Measurements from ENCODE around the gene SEMA6B.
A peak's percentile ranks its signal among the peaks of the same experiment; 100 is the strongest.
"Not testable (repeated sequence)": the region's sequence is repeated elsewhere in the genome, so short reads cannot be mapped to it uniquely, and the experiment has no call there.

Gene SEMA6B

GRCh38 chr19:4559569-4559968 is at the start of gene SEMA6B:
Gene SEMA6B (minus strand): TSS chr19:4559684. CDS start chr19:4558457, 1,227 bp downstream.
- DNase-seq (ENCODE audit: low spot score): no peak

GRCh38 chr19:4606921-4607678 is 47.6 kb upstream of the SEMA6B start:
- no peak for DNase-seq (ENCODE audit: low spot score)

GRCh38 chr19:4606181-4606580 is 46.7 kb upstream of the SEMA6B start:
- no peak for DNase-seq (ENCODE audit: low spot score)

- DNase-seq (ENCODE audit: low spot score): no peak
These were observed 45.4 kb upstream of the SEMA6B start for GRCh38 chr19:4604912-4605311.

DNA sequence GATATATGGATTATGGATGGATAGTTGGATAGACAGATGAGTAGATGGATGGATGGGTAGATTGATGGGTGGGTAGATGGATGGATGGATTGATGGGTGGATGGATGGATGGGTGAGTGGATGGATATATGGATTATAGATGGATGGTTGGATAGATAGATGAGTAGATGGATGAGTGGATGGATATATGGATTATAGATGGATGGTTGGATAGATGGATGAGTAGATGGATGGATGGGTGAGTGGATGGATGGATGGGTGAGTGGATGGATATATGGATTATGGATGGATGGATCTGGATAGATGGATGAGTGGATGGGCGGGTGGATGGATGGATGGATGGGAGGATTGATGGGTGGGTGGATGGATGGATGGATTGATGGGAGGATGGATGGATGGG is 43.4 kb upstream of the SEMA6B start:
- no peak for DNase-seq (ENCODE audit: low spot score)

GRCh38 chr19:4602173-4602788 is 42.8 kb upstream of the SEMA6B start:
- no peak for DNase-seq (ENCODE audit: low spot score)

DNA sequence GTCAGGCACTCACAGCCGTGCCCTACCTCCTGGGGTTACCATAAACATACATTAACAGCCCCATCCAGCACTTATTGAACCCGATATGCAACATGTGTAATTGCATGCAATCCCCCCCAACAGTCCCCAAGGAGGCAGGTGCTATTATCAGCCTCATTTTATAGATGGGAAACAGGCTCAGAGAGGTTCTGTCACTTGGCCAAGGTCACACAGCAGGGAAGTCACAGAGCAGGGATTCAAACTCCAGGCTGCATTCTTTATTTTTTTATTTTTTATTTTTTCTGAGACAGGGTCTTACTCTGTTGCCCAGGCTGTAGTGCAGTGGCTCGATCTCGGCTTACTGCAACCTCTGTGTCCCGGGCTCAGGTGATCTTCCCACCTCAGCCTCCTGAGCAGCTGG is 41.4 kb upstream of the SEMA6B start:
- DNase-seq (ENCODE audit: low spot score): no peak

- DNase-seq (ENCODE audit: low spot score): no peak
These were observed 40.6 kb upstream of the SEMA6B start for GRCh38 chr19:4600082-4600481.

DNA sequence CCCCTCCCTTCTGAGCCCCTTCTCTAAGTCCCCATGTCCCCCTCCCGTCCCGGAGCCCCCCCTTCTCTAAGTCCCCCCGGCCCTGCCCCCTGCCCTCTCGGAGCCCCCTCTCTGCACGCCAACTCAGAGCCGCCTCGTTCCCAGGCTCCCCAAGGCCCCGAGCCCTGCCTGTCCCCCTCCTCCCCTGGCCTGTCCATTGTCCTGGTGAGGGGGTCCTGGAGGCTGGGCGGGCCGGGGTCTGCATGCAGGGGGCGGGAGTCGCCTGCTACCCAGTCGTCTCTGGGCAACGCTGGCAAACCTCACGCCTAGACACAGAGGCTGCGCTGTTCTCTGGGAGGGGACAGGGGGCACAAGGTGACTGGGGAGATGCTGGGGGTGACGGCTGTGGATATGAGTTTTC is 39.2 kb upstream of the SEMA6B start:
- DNase-seq (ENCODE audit: low spot score): no peak

DNA sequence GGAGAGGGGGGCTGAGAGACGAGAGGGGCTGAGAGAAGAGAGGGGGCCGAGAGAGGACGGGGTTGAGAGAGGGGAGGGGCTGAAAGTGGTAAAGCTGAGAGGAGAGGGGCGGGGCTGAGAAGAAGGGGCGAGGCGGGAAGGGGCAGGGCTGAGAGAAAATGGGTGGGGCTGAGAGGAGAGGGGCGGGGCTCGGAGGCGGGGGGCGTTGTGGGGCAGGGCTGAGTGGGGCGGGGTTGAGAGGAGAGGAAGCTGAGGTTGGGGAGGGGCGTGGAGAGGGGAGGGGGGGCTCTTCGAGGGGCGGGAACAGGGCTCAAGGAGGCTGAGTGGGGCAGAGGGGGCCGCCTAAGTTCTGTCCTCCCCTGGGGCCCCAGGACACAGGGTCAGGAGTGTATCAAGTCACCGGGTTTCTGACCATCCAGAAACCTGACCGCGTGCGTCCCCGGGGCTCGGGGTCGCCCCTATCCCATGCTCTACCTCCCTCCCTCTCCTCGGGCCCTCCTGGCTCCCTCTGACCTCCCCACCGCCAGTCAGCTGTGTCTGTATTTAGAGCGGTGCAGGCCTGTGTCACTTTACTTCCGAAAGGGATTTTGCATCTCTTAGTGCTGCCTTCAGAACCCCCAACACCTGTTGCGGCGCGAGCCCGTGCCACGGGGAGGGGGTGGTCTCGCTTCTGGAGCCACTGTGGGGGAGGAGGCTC is 38.6 kb upstream of the SEMA6B start:
- DNase-seq (ENCODE audit: low spot score): peak; percentile 79

- no peak for DNase-seq (ENCODE audit: low spot score)
These were observed 37.9 kb upstream of the SEMA6B start for GRCh38 chr19:4597278-4597974.

DNA sequence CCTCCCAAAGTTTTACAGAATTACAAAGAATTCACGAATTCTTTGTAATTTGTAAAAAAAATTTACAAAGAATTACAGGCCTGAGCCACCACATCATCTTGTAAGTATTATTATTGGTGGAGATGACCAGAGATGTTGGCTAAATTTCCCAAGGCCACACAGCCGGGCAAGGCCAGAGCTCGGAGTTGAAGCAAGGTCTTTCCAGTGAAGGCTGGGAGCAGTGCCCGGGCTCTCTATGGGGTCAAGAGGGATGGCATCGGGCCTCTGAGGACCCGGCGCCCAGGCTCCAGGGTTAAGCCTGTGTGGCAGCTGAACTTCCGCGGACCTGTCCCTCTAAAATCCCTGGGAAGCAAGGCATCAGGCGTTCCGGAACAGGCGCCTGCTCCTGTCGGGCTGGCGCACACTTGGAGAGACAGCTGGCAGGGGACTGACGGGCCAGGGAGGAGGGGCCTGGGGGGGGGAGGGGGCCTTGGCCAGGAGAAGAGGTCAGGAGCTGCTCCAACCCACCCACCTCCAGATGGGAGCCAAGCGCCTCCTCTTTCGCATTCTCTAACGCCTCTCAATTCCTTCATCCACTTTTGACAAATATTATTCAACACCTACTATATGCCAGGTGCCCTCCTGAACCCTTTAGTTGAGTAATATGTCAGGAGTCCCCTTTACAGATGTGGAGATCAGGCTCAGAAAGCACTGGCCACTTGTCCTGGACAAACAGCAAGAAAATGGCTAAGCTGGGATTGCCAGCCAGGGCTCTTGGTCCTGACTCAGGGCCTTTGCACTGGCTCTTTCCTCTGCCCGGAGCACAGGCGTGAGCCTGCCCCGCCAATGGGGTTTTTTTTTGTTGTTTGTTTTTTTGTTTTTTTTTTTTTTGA is 36.8 kb upstream of the SEMA6B start:
- no peak for DNase-seq (ENCODE audit: low spot score)

- not testable (repeated sequence) for DNase-seq (ENCODE audit: low spot score)
These were observed 35.7 kb upstream of the SEMA6B start for GRCh38 chr19:4595158-4595557.

DNA sequence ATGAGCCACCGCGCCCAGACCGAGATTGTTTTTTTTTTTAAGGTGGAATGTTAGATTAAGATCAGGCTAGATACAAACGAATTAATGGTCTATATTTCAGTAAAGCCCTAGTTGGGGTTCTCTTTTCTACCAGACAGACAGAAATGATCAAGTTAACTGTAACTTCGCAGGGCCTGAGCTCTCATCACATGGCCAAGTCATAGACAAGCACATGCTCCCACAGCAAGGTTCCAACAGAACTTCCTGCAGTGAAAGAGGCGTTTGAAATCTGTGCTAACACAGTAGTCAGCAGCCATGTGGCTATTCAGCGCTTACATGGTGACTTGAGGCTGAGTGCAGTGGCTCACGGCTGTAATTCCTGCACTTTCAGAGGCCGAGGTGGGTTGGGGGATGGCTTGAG is 34.7 kb upstream of the SEMA6B start:
- no peak for DNase-seq (ENCODE audit: low spot score)

DNA sequence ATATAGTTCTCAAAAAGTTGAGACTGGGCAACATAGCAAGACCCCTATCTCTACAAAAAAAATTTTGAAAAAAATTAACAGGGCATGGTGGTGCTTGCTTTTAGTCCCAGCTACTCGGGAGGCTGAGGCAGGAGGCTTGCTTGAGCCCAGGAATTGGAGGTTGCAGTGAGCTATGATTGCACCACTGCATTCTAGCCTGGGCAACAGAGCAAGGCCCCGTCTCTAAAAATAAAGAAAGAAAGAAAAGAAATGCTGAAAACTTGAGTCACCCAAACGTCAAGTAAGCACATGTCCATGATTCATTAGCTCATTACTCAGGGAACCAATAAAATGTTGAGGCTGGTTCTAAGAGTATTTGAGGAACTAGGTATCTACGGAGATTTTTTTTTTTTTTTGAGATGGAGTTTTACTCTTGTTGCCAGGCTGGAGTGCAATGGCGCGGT is 33.9 kb upstream of the SEMA6B start:
- DNase-seq (ENCODE audit: low spot score): no peak

GRCh38 chr19:4592445-4592844 is 33.0 kb upstream of the SEMA6B start:
- no peak for DNase-seq (ENCODE audit: low spot score)

DNA sequence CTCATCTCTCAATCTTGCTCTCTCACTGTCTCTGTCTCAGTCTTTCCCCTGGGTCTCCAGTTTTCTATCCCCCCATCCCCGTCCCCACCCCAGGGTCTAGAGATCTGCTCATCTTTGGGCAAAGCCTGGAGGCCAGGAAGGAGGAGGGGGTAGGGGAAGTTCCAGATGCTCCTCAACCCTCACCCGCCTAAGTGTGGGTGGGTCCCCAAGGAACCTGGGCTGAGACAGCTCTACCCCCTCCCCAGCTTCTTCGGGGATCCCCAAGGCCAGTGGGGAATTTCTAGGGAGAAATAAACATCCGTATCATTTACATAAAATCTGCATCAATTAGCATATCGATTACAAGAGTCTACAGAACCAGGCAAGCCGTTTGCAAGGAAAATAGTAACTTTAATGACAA is 31.8 kb upstream of the SEMA6B start:
- DNase-seq (ENCODE audit: low spot score): no peak

GRCh38 chr19:4590559-4590958 is 31.1 kb upstream of the SEMA6B start:
- no peak for DNase-seq (ENCODE audit: low spot score)

DNA sequence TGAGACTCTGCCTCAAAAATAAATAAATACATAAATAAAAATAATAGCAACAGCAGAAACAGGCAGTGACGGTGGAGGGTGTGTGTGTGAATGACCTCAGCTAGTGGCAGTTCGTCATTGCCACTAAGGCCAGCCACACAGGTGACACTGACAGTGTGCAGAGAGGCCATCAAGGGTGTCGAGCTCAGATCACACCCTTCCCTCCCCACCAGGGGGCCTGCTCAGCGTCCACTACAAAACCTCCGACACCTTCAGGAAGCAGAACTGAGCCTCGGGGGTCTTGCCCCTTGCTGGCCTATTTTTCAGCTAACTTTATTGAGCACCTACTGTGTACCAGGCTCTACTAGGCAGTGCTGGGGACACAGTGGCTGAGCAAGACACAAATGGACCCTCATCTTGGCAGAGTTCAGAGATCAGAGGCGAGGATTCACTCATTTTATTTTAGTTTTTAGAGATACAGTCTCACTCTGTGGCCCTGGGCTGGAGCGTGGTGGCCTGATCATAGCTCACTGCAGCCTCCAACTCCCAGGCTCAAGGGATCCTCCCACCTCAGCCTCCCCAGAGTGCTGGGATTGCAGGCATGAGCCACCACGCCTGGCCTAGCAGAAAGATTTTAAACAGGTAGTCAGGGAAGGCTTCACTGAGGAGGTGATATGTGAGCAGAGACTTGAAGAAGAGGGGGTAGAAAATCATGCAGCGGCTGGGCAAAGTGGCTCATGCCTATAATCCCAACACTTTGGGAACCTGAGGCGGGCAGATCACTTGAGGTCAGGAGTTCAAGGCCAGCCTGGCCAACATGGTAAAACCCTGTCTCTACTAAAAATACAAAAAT is 30.3 kb upstream of the SEMA6B start:
- DNase-seq (ENCODE audit: low spot score): peak; percentile 61

DNA sequence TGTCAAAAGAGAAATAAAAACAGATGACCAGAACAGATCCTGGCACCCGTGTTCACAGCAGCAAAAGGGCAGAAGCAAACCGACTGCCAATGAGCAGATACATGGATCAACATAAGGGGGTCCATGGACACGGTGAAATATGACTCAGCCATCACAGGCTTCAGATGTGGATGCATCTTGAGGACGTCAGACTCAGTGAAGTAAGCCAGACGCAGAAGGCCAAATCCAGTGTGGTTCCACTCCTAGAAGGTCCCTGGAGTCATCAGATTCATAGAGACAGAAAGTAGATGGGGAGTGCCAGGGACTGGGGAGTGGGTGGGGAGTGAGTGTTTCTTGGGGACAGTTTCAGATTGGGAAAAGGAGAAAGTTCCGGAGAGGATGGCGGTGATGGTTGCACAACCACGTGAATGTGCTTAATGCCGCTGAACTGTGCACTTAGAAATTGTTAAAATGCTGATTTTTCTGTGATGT is 28.8 kb upstream of the SEMA6B start:
- DNase-seq (ENCODE audit: low spot score): no peak

DNA sequence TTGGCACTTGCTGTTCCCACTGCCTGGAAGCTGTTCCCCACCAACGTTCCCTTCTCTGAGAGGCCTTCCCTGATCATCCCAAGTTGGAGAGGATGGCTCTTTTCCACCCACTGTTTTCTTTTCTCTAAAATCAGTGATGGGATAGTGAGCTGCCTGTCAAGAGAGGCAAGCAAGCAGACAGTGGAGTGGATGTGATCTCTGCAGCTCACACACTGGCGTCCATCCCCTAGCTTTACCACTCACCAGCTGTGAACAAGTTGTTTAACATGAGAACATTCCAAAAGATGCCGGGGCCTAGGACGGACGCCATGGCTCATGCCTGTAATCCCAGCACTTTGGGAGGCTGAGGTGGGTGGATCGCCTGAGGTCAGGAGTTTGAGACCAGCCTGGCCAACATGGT is 28.0 kb upstream of the SEMA6B start:
- DNase-seq (ENCODE audit: low spot score): no peak
